Endometrium (tissue), 2 donors: ENCODE data around the gene PIK3R3.

ENCODE experiments used
- FAIRE-seq: peaks from 2 replicates; lab custom pipeline; 2012; peaks lifted over from hg19 to GRCh38; lab: Jason Lieb, UNC
- donor health status: control.
- donor health status: control.

PIK3R3 gene

DNA sequence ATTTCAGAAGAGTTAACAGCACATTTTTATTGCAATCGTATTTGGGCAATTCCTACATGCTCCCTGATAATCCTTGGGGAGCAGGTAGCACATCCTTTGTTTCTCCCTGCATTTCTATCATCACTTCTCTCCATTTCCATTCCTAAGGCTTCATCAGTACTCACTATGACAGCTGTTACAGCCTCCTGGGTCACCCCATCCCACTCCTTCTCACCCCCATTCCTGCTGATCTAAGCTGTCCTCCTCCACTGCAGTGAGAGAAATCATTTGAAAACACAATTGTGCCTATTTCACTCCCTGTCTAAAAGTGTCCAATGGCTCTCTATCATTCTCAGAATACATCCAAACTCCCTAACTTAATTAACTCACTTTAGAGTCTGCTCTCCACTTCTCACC is 25.5 kb upstream of the PIK3R3 start:
- FAIRE-seq = no peak

DNA sequence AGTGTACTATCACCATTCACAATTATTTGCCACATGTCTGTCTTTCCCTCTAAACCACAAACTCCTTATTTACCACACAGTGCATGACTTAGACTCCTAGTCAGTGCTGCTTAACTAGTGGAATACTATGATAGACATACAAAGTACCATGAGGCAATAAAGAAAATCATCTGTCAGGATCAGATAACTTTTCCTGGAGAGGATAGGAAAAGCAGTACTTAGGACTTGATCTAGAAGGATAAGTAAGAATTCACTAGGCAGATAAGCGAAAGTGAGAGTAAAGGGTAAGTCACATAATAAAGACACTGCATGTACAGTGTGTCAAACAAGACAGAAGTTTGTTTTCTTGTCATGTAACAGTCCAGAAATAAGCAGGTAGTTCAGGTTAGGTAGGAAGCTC is 21.3 kb upstream of the PIK3R3 start:
- FAIRE-seq = no peak

DNA sequence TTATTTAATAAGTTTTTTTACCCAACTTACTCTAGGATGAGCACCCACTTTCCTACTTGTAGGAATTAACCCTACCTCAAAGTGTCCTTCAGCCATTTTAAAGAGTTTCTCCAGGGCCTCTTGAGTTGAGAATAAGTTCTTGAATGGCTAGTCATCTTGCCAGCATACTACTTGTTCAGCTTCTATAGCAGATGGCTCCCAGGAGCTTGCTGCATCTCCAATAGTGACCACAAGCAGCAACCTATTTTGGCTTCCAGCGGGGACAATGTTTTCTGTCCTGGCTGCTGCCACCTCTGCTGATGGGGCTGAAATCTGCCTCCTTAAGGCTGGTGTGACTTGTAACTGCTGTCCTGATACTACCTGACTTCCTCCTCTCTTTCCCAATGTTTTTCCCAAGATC is 20.8 kb upstream of the PIK3R3 start:
- FAIRE-seq = no peak

DNA sequence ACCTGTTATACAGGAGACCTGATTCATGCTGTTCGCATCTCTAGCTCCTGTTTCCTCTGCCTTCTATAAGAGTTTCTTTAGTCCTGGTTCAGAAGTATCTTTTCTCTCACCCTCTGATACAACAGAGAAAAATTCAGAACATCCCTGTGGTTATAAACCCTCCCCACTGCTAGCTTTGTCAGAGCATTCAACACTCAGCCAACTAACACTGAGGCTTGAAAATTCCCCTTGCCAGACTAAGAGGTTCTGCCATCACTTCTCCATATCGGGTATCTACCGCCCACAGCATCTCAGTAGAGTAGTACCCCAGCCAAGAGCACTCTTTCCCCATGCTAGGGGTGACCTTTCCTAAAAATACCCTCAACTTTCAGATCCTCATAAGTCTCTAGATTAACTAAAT is 19.6 kb upstream of the PIK3R3 start:
- no peak for FAIRE-seq

DNA sequence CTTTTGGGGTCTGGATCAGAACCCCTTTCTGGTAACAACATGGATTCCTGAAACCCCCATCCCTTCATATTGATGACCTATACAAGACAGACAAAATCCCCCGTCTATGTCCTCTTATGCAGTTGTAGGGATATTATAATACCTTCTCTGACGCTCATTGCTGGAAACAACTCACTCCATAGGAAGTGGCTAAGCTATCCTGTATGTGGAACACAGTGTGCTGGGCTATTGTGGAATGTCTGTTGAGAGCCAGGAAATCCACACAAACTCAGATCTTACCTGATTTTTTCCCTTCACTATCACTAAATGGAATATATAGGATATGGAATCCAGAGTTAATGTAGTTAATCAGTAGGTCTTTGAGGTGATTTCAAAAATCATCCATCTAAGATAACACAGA is 17.7 kb upstream of the PIK3R3 start:
- no peak for FAIRE-seq

DNA sequence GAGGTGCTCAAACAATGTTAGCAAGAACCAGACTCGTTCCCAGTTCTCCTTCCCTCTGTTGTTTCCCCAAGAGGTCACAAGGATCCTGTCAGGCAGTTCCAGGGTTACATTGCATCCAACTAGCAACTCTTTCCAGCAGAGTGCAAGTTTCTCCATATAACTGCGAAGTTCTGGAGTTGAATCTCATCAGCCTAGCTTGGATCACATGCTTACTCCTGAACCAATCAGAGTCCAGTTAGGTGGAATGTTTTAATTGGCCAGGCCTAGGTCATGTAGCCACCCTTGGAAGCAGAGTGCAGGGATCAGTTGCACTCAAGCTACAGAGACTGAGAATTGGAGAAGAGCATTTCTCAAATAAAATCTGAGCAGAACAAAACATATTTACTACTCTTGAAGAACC is 15.9 kb upstream of the PIK3R3 start:
- FAIRE-seq = no peak

DNA sequence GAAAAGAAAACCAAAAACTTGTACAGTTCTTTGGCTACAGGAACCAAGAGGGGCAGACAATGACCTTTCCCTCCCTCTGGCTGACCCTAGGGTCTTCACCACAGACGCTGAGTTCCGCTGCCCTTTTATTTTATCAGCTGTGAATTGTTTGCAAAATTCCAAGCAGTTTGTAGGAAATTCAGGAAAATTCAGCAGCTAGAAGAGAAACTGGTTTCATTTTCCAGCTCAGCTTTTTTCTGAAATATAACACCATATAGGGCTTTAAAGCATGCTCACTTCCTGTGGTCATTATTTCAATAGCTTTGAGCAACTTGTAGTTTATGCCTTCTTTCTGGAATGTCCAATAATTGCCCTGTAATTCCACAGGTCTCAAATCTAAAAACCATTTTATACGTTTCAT is 5.5 kb upstream of the PIK3R3 start:
- no peak for FAIRE-seq

DNA sequence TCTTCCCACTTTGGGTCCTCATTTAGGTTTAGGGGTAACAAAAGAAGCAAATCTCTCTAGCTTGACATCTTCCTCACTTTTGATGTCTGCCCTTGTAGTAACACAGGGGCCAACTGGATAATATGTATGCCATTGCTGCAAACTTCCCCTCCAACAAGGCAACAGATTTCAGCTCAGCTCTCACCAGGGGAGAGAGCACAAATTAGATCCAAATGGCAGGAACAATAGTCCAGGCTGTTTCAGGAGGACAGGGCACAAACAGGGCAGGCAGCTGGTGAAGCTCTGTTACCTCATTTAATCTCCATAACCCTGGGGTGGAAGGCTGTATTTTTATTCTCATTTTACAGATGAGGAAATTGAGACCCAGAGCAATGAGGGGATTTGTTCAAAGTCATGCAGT is 4.3 kb upstream of the PIK3R3 start:
- no peak for FAIRE-seq

DNA sequence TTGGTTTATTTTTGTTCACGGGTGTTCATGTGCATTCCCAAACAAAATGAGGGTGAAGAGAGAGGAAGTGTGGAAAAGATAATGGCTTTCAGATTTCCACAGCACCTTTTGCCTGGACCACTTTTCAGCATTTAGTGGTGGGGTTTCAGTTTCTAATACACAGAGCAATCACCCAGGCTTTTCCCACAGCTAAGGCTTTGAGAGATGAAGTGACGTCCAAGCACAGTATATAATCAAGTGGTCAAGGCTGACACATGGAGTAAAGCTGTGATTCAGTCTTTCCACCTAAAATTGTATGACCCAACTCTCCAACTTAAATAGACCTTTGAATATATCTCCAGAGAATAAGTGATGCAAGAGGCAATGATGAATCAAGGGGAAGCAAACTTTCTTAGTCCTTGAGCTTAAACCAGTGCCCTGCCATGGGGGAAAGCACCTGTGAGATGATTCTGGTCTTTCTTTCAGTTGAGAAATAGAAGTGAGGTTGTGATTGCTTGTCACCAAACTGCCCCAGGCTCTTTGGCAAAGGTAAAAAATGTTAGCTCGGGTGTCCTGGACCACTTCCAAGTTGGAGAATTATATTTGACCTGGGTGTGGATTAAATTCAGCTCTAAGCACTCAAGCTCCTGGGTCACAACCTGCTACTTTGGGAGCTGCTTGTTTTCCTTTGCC is 2.4 kb upstream of the PIK3R3 start:
- no peak for FAIRE-seq

DNA sequence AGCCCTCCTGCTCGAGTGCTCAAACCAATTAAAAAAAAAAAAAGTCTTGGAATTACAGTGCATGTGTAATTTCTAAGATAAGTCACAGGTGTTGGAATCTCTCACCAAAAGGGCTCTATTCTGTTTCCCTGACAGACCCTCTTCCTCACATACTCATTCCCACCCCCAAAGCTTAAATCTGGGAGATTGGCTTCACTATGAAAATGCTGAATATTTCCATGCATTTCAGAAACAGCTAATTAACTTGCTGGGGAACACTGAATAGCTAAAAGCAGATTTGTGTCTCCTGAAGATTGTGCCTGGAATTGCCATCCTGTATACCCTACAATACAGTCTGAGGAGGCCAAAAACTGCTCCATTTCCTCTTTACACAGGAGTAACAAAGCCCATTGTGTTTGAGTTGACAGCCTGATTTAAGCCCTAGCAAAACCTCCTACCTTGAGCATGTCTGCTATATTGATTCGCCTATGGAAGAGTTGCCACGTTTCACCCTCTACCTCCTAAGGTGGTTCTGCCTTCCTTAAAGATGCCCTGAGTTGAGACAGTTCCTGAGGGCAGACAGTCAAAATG is 1.4 kb upstream of the PIK3R3 start:
- FAIRE-seq = no peak

DNA sequence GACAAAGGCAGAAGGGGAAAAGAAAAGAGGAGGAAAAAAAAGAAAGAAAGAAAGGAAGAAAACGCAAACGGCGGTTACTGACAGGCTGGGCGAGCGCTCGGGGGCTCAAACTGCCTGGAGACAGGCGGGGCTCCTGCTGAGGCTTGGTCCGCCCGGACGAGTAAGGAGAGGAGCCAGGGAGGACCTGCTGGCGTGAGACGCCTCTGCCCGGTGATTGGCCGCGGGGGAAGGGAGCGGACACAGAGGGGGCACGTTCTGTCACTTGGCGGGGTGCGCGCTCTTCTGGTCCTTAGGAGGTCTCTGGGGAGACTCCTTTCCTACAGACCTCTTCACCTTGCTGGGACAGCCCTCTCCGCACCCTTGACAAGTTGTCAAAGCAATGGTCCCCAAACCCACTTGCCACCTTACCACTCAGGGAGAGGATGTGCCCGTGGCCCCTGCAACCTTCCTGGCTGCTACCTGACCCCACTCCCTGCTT is 791 bp upstream of the PIK3R3 start:
- FAIRE-seq = no peak

DNA sequence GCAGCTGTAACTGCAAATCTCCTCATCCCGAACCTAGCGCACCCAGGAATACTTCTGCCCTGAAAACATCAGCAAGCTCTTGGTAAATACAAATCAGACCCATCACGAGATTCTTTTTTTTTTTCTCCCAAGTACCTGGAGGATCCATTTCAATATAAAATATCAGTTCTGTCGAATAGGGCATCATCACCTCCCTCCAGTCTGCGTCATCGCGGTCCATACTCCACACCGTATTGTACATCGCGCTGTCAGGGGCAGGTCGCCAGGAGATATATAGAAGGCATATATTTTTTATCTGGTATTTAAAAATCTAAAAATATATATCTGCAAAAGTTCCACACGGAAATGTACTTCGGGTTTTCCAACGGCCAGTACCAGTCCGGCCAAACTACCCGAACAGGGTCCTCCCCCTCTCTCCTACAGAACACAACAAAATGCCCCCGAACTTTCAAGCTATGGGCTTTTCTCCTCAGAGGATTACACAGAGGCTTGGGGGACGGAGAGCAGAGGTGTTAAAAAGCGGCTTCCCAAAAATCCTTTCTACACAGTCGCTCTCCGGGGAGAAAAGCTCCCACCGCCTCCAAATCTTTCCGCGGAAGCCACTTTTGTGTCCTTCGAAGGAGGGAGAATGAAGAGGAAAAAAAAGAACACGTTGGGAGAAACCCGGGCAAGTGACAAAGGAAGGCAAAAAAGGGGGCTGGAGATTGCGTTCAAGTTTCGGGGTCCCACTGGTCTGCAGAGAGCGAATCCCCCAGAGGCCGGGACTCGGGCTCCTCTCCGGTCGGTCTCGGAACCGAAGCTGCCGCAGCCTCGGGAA is 509 bp downstream of the PIK3R3 start:
- no peak for FAIRE-seq

DNA sequence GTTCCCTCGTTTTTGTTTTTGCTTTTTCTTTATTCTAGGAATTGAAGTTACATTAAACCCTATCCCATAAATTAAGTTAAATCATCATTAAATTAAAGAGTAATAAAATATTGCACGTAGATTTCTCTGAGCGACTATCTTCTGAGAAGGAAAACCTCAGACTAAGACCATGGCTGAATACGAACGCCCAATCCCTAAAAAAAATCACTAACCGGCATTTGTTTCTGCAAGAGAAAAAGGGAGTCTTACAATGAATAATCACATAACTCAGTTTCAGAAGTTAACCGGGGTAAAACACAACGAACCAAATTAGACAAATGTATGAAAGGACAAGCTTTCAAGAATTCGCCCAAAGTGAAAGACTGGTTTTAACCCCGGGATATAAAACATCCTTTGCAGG is 1.3 kb downstream of the PIK3R3 start:
- FAIRE-seq = no peak

DNA sequence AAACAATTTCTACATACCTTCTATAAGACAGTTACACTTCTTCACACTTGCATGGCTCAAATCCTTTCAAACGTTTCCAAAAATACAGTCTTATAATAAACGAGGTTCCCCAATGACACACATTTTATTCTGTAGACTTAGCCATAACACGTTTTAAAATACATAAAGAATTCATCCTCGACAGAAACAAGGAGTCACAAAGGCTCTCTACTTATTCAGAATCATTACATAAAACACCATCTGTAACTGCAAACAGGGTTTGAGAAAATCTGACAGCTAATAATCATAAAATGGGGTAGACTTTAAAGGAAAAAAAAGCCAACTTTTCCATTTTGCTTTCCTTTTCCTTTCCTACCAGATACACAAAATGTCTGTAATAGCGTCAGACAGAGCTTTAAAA is 1.8 kb downstream of the PIK3R3 start:
- FAIRE-seq = no peak

DNA sequence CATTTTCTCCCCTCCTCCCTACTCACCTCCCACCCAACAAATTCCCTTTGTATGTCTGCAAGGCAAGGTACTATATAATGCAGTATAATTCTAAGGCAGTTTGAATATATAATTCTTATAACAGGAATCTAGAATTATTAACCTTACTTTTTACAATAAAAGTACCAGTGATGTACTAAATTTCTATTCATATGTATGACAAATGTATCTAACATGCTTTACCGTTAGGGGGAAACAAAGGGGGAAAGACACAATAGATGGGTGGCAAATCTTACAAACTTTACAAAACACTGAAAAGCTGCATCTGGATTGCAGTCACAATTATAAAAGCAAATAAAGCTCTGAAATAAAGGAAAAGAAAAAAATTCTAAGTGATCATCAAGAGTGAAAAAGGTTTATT is 2.3 kb downstream of the PIK3R3 start:
- no peak for FAIRE-seq

DNA sequence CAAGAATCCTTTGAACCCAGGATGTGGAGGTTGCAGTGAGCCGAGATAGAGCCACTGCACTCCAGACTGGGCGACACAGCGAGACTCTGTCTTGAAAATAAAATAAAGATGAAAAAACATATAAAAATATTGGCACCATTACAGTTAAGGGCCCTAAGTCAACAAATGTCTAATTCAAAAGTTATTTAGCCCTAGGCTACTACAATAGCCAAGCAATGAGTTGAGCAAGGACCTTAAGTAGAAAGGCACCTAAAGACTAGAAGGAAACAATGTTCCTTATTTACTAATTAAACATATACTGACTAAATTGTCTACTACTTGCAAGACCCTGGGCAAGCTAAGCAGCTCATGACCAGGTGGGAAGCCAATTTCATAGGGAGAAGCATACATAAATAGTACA is 4.1 kb downstream of the PIK3R3 start:
- FAIRE-seq = no peak

DNA sequence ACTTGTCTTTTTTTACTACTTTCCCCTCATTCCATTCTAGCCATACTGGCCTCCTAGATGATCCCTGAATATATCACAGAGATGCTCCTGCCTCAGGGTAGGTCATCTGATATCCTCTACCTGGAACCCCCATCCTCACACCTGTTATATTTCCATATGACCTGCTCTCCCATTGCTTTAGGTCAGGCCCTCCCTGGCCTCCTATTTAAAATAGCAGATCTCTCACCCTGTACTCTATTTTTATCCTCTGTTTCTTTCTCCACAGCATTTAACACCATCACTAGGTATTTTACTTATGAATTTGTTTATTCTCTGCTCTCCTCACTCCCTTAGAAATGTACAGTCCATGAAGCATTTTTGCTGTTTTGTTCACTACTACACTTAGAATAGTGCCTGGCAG is 13.6 kb downstream of the PIK3R3 start:
- no peak for FAIRE-seq

DNA sequence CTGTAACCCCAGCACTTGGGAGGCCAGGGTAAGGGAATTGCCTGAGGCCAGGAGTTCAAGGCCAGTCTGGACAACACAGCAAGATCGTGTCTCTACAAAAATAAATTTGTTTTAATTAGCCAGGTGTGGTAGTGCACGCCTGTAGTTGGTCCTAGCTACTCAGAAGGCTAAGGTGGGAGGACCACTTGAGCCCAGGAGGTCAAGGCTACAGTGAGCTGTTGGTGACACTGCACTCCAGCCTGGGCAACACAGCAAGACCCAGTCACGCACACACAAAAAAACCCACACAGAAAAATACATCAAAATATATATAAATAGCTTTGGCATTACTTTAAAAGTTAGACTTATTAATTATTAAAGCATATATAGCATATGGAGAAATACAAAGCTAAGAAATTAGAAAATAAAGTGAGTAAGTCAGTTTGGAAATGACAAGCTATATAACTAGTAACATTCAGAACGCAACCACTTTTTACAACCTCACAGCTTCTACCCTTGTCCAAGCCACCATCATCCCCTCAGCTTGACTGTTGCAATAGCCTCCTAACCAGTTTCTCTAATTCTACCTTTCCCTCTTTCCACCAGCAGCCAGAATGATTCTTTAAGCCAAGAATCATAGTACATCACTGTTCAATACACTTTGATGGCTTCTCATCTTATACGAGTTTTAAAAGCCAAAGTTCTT is 14.5 kb downstream of the PIK3R3 start:
- no peak for FAIRE-seq

DNA sequence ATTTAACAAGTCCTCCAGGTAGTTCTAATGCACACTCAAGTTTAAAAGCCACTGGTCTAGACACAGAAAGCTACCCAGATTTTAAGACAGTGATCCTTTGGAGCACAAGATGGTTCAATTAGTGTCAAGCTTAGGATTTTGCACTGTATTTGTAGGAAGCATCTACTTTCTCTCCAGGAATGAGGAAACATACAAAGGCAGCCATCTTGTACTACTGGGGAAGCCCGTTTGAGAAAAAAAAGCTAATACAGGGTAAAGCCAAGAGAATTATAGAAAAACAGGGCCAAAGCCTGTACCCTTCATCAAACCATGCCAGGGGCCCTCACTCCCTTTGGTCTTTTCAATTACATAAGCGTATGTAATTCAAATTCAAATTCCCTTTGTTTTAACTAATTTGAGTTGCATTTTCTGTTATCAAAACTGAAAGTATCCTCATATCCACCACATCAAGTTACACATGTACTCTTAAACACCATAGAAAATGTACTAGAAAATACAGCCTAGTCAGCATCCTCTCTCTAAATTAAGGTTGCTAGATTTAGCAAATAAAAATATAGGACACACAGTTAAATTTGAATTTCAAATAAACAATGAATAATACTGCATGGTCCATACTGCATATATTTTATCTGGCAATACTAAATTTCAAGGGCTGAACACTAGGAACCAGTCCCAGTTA is 17.4 kb downstream of the PIK3R3 start:
- FAIRE-seq = no peak

DNA sequence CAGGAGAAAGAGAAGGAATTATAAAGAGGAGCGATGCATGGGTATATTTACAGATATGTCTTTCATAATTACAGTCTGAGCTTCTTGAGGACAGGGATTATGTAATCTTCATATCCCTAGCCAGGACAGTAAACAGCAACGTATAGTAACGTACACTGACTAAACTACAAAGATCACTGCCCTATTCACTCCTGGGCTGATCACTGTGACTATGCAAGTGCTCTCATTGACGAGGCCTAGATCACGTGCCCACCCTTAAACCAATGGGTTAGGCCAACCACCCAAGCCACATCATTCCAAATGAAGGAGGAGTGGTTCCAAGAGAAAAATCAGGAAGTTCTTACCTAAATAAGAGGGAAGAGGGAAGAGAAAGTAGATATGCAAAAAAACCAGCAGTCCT is 18.5 kb downstream of the PIK3R3 start:
- no peak for FAIRE-seq

DNA sequence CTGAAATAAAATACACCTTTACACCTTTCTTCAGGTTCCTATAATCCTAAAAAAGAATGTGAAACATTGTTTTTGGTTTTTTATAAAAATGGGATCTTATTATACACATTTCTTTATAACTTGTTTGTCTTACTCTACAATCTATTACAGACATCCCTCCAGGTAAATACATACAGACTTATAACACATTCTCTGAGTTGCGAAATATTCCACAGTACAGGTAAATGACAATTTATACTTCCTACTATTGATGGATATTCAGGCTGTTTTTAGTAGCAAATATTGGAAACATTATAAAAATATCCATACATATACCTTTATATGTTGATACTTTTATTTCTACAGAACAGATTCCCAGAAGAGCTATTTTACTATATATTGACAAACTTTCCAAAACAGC is 20.3 kb downstream of the PIK3R3 start:
- FAIRE-seq = no peak

DNA sequence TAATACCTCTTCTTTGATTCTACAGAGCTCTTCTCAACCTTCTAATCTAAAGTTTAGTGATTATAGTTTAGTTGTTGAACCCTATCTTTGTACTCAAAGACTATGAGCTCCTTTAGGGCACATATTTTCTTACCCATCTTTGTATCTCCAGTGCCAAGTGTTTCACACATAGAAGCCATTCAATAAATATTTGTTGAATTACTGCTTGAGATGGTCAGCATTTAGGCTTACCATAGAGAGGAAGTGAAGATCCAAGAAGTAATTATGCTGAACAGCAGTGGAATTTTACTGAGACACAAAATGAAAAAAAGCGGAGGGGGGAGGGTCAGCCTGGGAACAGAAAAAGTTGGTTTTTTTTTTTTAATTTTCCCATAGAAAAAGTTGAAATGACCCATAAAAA is 21.9 kb downstream of the PIK3R3 start:
- FAIRE-seq = no peak
